ENCODE results near the gene EPN1.

The EPN1 gene

GRCh38 chr19:55684946-55685681, 10.1 kb downstream of the EPN1 start:
- peaks cover 35% of the 10 kb centered on the region for H3K79me2 ChIP-seq (ENCODE audit: insufficient read depth, low read depth)
- no peak overlapping the region for H3K27ac ChIP-seq
- no peak overlapping the region for H3K4me2 ChIP-seq
- H4K20me1 ChIP-seq (ENCODE audit: insufficient read depth), result 0 out of 2 replicates have a peak, but pooled peaks cover 11% of the 10 kb centered on the region
- TF ChIP-seq CTCF (conservative IDR thresholded peaks at IDR 0.05; ENCODE audit: low read depth, low read length), result no peak
- no peak overlapping the region for H3K9ac ChIP-seq
- H3K27me3 ChIP-seq (ENCODE audit: insufficient read depth, low read depth), result no peaks in the 10 kb centered on the region
- no peak overlapping the region for H2AFZ ChIP-seq (ENCODE audit: low read depth)
- H3K4me3 ChIP-seq (IDR thresholded peaks at IDR 0.05; ENCODE audit: insufficient read depth, low read depth, low read length), result no peak overlapping the region
- H3K36me3 ChIP-seq (ENCODE audit: insufficient read depth), result no peaks in the 10 kb centered on the region; the same call in 1 of the 2 replicates
- no peaks in the 10 kb centered on the region for H3K4me1 ChIP-seq (ENCODE audit: low read depth, poor library complexity, severe bottlenecking)

GRCh38 chr19:55685776-55686175, 10.8 kb downstream of the EPN1 start:
- no peaks in the 10 kb centered on the region for H3K4me1 ChIP-seq (ENCODE audit: low read depth, poor library complexity, severe bottlenecking)
- H3K9ac ChIP-seq, result no peak overlapping the region
- H3K4me2 ChIP-seq, result no peak overlapping the region
- 0 out of 2 replicates have a peak, but pooled peaks cover 5% of the 10 kb centered on the region for H4K20me1 ChIP-seq (ENCODE audit: insufficient read depth)
- H3K79me2 ChIP-seq (ENCODE audit: insufficient read depth, low read depth), result peaks cover 29% of the 10 kb centered on the region
- H2AFZ ChIP-seq (ENCODE audit: low read depth), result no peak overlapping the region
- no peak overlapping the region for H3K4me3 ChIP-seq (IDR thresholded peaks at IDR 0.05; ENCODE audit: insufficient read depth, low read depth, low read length)
- H3K27ac ChIP-seq, result no peak overlapping the region
- H3K36me3 ChIP-seq (ENCODE audit: insufficient read depth), result no peaks in the 10 kb centered on the region; the same call in 1 of the 2 replicates
- no peak for TF ChIP-seq CTCF (conservative IDR thresholded peaks at IDR 0.05; ENCODE audit: low read depth, low read length)
- no peaks in the 10 kb centered on the region for H3K27me3 ChIP-seq (ENCODE audit: insufficient read depth, low read depth)

DNA sequence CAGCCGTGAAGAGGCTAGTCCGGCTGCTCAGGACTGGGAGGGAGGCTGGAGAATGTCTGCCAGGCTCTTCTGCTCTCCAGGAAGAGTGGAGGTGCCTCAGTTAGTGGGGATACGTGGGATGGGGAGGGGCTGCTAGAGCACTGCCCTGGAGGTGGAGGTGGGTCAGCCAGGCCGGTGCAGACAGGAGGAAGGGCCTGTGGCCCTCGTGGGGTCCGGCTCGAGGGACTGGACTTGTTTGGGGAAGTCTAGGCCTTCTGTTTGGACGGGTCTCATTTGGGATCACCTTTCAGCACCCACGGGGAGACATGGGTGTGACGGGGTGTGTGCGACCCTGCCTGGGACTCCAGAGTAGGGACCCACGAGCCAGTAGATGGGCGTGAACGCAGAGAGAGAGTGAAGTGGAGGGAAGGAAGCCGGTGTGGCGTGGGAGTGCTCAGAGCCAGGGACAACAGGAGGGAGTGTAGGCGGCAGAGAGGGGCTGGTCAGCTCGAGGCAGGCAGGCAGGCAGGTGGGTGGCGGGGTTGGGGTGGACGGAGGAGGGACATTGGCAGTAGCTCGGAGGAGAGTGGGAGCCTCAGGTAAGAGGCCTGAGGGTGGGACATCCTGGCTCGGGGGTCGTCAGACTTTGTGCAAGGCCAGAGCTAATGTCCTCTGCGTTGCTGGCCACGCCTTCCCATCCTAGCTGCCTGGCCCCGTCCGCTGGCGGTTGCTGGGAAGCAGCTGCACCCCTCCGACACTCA, 11.5 kb downstream of the EPN1 start:
- no peak overlapping the region for H3K4me3 ChIP-seq (IDR thresholded peaks at IDR 0.05; ENCODE audit: insufficient read depth, low read depth, low read length)
- TF ChIP-seq CTCF (conservative IDR thresholded peaks at IDR 0.05; ENCODE audit: low read depth, low read length), result no peak
- H3K36me3 ChIP-seq (ENCODE audit: insufficient read depth), result no peaks in the 10 kb centered on the region; the same call in 1 of the 2 replicates
- no peaks in the 10 kb centered on the region for H4K20me1 ChIP-seq (ENCODE audit: insufficient read depth)
- H2AFZ ChIP-seq (ENCODE audit: low read depth), result no peak overlapping the region
- peaks cover 22% of the 10 kb centered on the region for H3K79me2 ChIP-seq (ENCODE audit: insufficient read depth, low read depth)
- H3K27ac ChIP-seq, result no peak overlapping the region
- no peak overlapping the region for H3K9ac ChIP-seq
- H3K27me3 ChIP-seq (ENCODE audit: insufficient read depth, low read depth), result no peaks in the 10 kb centered on the region
- no peak overlapping the region for H3K4me2 ChIP-seq
- H3K4me1 ChIP-seq (ENCODE audit: low read depth, poor library complexity, severe bottlenecking), result no peaks in the 10 kb centered on the region

DNA sequence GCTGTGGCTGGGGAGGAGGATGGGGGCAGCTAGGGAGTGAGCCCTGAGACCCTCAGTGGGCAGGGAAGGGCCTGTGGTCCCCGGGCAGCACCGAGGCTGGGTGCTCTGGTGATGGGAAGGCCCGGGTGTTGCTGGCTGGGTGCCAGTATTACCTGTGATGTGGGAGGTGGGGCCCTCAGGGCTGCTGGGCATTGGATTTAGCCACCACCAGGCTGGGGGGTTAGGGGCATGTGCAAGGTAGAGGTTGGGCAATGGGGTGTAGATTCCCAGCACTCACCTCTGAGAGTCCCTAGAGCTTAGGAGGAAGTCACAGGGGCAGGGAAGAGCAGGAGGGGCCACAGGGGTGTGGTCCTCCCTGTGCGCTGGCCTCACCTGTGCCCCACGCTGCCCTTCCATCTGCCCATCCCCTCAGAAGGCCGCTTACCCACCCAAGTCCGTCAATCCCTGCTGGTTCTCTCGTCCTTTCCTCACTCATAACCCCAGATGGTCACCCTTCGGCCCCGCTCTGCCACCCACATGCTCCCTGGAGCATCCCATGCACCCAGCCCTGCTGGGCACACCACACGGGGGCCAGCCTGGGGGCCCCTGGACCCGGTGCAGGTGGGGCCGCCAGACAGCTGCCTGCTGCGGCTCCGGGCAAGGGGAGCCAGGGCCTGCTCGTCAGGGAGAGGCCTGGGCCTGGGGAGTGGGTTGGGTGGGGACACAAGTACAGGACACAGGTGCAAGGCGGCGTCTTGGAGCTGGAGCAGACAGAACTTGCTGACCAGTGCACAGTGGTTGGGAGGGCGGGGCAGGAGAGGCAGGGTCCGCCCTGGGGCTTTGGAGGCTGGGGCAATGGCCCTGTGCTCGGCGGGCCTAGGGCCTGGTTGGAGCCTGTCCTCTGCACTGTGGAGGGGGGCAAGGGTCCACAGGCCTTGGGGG, 12.5 kb downstream of the EPN1 start:
- no peak overlapping the region for H3K4me2 ChIP-seq
- no peak overlapping the region for H3K9ac ChIP-seq
- H3K27me3 ChIP-seq (ENCODE audit: insufficient read depth, low read depth), result no peaks in the 10 kb centered on the region
- TF ChIP-seq CTCF (conservative IDR thresholded peaks at IDR 0.05; ENCODE audit: low read depth, low read length), result no peak
- H3K4me1 ChIP-seq (ENCODE audit: low read depth, poor library complexity, severe bottlenecking), result no peaks in the 10 kb centered on the region
- no peak overlapping the region for H3K4me3 ChIP-seq (IDR thresholded peaks at IDR 0.05; ENCODE audit: insufficient read depth, low read depth, low read length)
- no peaks in the 10 kb centered on the region; the same call in 1 of the 2 replicates for H3K36me3 ChIP-seq (ENCODE audit: insufficient read depth)
- peaks cover 13% of the 10 kb centered on the region; the same call in 1 of the 2 replicates for H3K79me2 ChIP-seq (ENCODE audit: insufficient read depth, low read depth)
- no peaks in the 10 kb centered on the region for H4K20me1 ChIP-seq (ENCODE audit: insufficient read depth)
- no peak overlapping the region for H2AFZ ChIP-seq (ENCODE audit: low read depth)
- H3K27ac ChIP-seq, result no peak overlapping the region
